Measurements from ENCODE around the gene ANTXR1. TPM values are rescaled to one million over a fixed set of nuclear protein-coding genes. Genes with fewer than 3 reads are reported as not detected.
A peak's percentile ranks its signal among the peaks of the same experiment; 100 is the strongest.

The ANTXR1 gene
- total and polyA plus RNA-seq, 2 of the 8 experiments (the other 6 are each of a cell fraction or from before 2014, with no cell fraction given): 15.8 to 44.3 TPM

DNA sequence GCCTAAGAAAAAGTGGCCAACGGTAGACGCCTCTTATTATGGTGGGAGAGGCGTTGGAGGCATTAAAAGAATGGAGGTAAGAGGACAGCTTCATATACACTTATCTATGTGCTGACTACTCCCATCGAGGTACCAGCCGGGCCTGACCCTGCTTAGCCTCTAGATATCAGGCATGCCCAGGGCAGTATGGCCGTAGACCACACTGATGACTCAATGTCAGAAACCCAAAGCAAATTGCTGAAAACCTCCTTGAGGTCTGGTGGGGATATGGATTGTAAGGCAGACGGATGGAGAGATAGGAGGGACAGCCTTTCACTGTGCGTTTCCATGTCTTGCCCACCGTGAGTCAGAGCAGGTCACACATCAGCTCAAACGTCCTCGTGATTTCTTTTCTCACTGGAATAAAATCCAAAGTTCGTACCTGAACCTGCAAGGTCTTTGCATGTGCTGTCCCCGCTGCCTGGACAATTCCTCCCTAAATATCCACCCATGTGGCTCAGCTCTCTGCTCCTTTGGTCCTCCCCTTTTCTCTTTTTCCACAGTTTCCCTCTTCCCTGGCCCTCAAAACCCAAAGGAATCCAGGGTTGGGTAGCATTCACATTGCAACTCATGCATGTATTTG lies 168.9 kb downstream of the ANTXR1 start:
- CTCF ChIA-PET (ENCODE audit: partially characterized antibody): interaction anchor here (0.6 kb wide), 1 partner anchor 345 kb away, joined by 3 read pairs; no protein-coding TSS in a partner anchor
- TF ChIP-seq JUND (IDR thresholded peaks at IDR 0.05; ENCODE audit: low read length): no peak

More for the DNA sequence above, 168.9 kb downstream of the ANTXR1 start:
- H4K20me1 ChIP-seq (replicated peaks in 1 of 2; ENCODE audit: control insufficient read depth in 1 of 2, insufficient read depth in 2 of 2, low read length in 2 of 2): no peaks in the 10 kb centered on the region
- no peak overlapping the region for H2BK5ac ChIP-seq (ENCODE audit: low read depth, low read length)
- H3K18ac ChIP-seq (ENCODE audit: extremely low read depth, low read length): no peak overlapping the region
- no peak overlapping the region for H4K5ac ChIP-seq (ENCODE audit: insufficient read length, low read depth, low read length)
- no peak overlapping the region for H3K14ac ChIP-seq (ENCODE audit: insufficient read length)
- H2BK20ac ChIP-seq (ENCODE audit: low read length): no peak overlapping the region
- no peaks in the 10 kb centered on the region for H3K79me1 ChIP-seq (ENCODE audit: low read depth, low read length)
- H3K79me2 ChIP-seq (ENCODE audit: control insufficient read depth in 1 of 2, insufficient read depth in 2 of 2, low read length in 2 of 2): no peaks in the 10 kb centered on the region
- no peak overlapping the region for H2AK5ac ChIP-seq (ENCODE audit: low read depth, low read length)
- H3K4me1 ChIP-seq (replicated peaks in 1 of 4; ENCODE audit: control insufficient read depth in 3 of 4, insufficient read depth in 4 of 4, low read length in 3 of 4): peaks cover 8 to 14% (median 10%) of the 10 kb centered on the region in 4 experiments
- no peak overlapping the region for H3K4ac ChIP-seq (replicated peaks; ENCODE audit: insufficient read length, low read depth, low read length)
- POLR2A ChIA-PET (ENCODE audit: partially characterized antibody): no interaction called here
- no peak overlapping the region for H4K8ac ChIP-seq (ENCODE audit: extremely low read depth, insufficient read depth, low read length)
- no peak overlapping the region for H3K27ac ChIP-seq (ENCODE audit: low read depth, low read length)
- FAIRE-seq (no peak), DNase-seq (ENCODE audit: low read depth in 1 of 2, low spot score in 2 of 2) (no peak)
- WGBS, 2 experiments (ENCODE audit: extremely low coverage in 1 of 2, insufficient coverage in 1 of 2, insufficient read length in 1 of 2, insufficient replicate concordance in 2 of 2, low coverage in 1 of 2, low lambda C conversion rate in 2 of 2, missing lambda C conversion rate in 1 of 2): 87% methylated on average over 13 of the region's 13 CpGs; no CpG with 5 or more reads in 1 of the 2 experiments
- no peak overlapping the region for H2BK15ac ChIP-seq (ENCODE audit: low read length)
- H3K27me3 ChIP-seq (replicated peaks in 1 of 4; ENCODE audit: control insufficient read depth in 3 of 4, extremely low read depth in 1 of 4, insufficient read depth in 3 of 4, low read length in 3 of 4): no peaks in the 10 kb centered on the region
- H4K91ac ChIP-seq (replicated peaks; ENCODE audit: insufficient read length, low read length): no peak overlapping the region
- no peak overlapping the region for H3K4me2 ChIP-seq (ENCODE audit: insufficient read depth in 1 of 2, low read depth in 2 of 2, low read length in 2 of 2)
- H3K9me3 ChIP-seq (ENCODE audit: insufficient read depth in 2 of 2, low read depth in 1 of 2, low read length in 1 of 2): no peaks in the 10 kb centered on the region
- H3K23me2 ChIP-seq (ENCODE audit: low read depth, low read length): no peaks in the 10 kb centered on the region
- H2BK12ac ChIP-seq (ENCODE audit: low read depth, low read length): 0 out of 2 replicates have a peak overlapping the region, but pooled peaks have one; percentile 2
- H2AFZ ChIP-seq (ENCODE audit: low read length): no peak overlapping the region
- no peak overlapping the region for H3K56ac ChIP-seq (replicated peaks; ENCODE audit: insufficient read length, low read depth, low read length)
- no peak overlapping the region for H3K23ac ChIP-seq (ENCODE audit: insufficient read length)
- no peak overlapping the region for H3K4me3 ChIP-seq (ENCODE audit: extremely low read depth in 1 of 4, insufficient read depth in 2 of 4, low read depth in 3 of 4, low read length in 4 of 4)
- H2BK120ac ChIP-seq (replicated peaks; ENCODE audit: low read depth, low read length): no peak overlapping the region
- H3K9ac ChIP-seq (replicated peaks in 1 of 4; ENCODE audit: extremely low read depth in 1 of 4, low read depth in 3 of 4, low read length in 3 of 4): no peak overlapping the region
- H3K36me3 ChIP-seq (ENCODE audit: control insufficient read depth in 2 of 4, insufficient read depth in 4 of 4, low read length in 3 of 4): peaks cover 0 to 7% (median 2%) of the 10 kb centered on the region in 4 experiments; a peak in 2 of 8 replicates

All from H1 (cell line).